GM12878 (cell line): ENCODE results near the gene APBB1IP. TPM values are rescaled to one million over a fixed set of nuclear protein-coding genes. Genes with fewer than 3 reads are reported as not detected.

Experiments used
- ATF3 ChIP-seq: IDR thresholded peaks from 2 replicates; pipeline ENCODE4 v1.6.1; 2011; ENCODE audit warnings: low read depth, mild to moderate bottlenecking, low read length, moderate library complexity, borderline replicate concordance; ENCODE audit errors: extremely low read depth
- BMI1 ChIP-seq: fragments of 450-650 bp; IDR thresholded peaks from 2 replicates; pipeline ENCODE4 v1.6.1; 2016; ENCODE audit warnings: mild to moderate bottlenecking, moderate library complexity, borderline replicate concordance
- CBFB ChIP-seq: IDR thresholded peaks from 2 replicates; pipeline ENCODE4 v1.6.1; 2016; ENCODE audit warnings: antibody characterized with exemption, low read depth
- CUX1 ChIP-seq: IDR thresholded peaks from 2 replicates; pipeline ENCODE4 v1.6.1; 2012; ENCODE audit warnings: improper control_type of control experiment, low read depth, low read length; ENCODE audit not compliant: insufficient replicate concordance
- GATAD2B ChIP-seq: fragments of 450-650 bp; conservative IDR thresholded peaks from 2 replicates; pipeline ENCODE4 v1.6.1; 2017; ENCODE audit warnings: low read depth, mild to moderate bottlenecking, moderate library complexity
- USF1 ChIP-seq: IDR thresholded peaks from 2 replicates; pipeline ENCODE4 v1.6.1; 2011; ENCODE audit warnings: borderline replicate concordance, low read depth, mild to moderate bottlenecking, moderate library complexity, mixed read lengths, low read length; ENCODE audit not compliant: insufficient read depth; ENCODE audit errors: extremely low read length
- ZNF687 ChIP-seq: fragments of 450-650 bp; IDR thresholded peaks from 2 replicates; pipeline ENCODE4 v1.6.1; 2017; ENCODE audit warnings: mild to moderate bottlenecking, moderate library complexity
- polyA plus RNA-seq, 11 experiments: library from polyadenylated mRNA; depleted of rRNA in 4 of 11; unstranded in 6 of 11; stranded (reverse) in 5 of 11; fragments of >200 nt; fragmentation: Nextera tagmentation in 4 of 11; fragmentation: Illumina TruSeq in 1 of 11; extraction: Ambion mirVana in 4 of 11; extraction: Trizol in 1 of 11; gene quantifications; 1 replicate in 1 of 11; 2 replicates in 10 of 11; pipeline versions ENCODE4 v1.2.1 to v1.2.3, GENCODE V29; 2011 to 2016; ENCODE audit warnings: inconsistent platforms in 2 of 11, missing spikeins in 2 of 11, low read depth in 1 of 11
- total RNA-seq, 4 experiments: library from RNA; depleted of rRNA in 3 of 4; stranded (reverse); fragments of >200 nt in 3 of 4; fragmentation: Illumina TruSeq in 1 of 4; extraction: Trizol in 1 of 4; gene quantifications; 2 replicates each; pipeline versions ENCODE4 v1.2.1 to v1.2.3, GENCODE V29; 2013 to 2021
- TF ChIP-seq, protein P1 (sequence below): IDR thresholded peaks from 2 replicates; pipeline ENCODE4 v1.6.1; 2012; ENCODE audit warnings: low read depth, low read length, improper control_type of control experiment
- TF ChIP-seq, protein P2 (sequence below): IDR thresholded peaks from 2 replicates; pipeline ENCODE4 v1.6.1; 2012; ENCODE audit warnings: low read length, inconsistent platforms

Gene APBB1IP
- total and polyA plus RNA-seq, 10 of the 15 experiments (the other 5 are each of a cell fraction or from before 2014, with no cell fraction given), result 7.3 to 67.4 (median 19.9) TPM

DNA sequence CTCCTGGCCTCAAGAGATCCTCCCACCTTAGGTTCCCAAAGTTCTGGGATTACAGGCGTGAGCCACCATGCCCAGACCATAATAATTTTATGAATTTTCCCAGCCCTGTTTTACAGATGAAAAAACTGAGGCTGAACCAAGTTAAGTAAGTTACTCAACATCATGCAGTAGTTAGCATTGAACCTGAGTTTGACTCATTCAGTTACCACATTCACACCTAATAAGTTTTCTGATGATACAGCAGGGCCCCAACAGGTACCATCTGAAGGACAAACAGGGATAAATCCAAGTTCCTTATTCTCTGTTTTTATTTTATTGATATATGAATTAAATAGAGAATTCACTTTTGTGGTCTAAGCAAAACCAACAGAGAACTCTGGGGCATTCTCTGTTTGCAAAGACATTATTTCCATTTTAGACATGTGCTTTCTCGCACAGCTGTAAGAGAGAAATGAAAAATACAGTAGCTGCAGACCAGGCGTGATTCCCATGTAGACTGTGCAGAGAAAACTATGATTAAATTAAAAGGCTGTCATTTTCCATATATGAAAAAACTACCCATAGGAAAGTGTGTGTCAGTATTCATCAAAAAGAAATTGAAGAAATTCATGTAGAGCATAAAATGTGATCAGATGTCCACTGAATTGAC, 26.6 kb downstream of the APBB1IP start (continued):
- TF ChIP-seq CUX1, result no peak
- no peak for TF ChIP-seq BMI1
- no peak for TF ChIP-seq GATAD2B
- TF ChIP-seq, protein P1, sequence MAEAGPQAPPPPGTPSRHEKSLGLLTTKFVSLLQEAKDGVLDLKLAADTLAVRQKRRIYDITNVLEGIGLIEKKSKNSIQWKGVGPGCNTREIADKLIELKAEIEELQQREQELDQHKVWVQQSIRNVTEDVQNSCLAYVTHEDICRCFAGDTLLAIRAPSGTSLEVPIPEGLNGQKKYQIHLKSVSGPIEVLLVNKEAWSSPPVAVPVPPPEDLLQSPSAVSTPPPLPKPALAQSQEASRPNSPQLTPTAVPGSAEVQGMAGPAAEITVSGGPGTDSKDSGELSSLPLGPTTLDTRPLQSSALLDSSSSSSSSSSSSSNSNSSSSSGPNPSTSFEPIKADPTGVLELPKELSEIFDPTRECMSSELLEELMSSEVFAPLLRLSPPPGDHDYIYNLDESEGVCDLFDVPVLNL, result no peak
- TF ChIP-seq ZNF687, result no peak
- no peak for TF ChIP-seq ATF3
- TF ChIP-seq, protein P2, sequence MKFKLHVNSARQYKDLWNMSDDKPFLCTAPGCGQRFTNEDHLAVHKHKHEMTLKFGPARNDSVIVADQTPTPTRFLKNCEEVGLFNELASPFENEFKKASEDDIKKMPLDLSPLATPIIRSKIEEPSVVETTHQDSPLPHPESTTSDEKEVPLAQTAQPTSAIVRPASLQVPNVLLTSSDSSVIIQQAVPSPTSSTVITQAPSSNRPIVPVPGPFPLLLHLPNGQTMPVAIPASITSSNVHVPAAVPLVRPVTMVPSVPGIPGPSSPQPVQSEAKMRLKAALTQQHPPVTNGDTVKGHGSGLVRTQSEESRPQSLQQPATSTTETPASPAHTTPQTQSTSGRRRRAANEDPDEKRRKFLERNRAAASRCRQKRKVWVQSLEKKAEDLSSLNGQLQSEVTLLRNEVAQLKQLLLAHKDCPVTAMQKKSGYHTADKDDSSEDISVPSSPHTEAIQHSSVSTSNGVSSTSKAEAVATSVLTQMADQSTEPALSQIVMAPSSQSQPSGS, result no peak
- no peak for TF ChIP-seq CBFB
- TF ChIP-seq USF1, result no peak
